ENCODE data around the gene LCA5L. TPM values are rescaled to one million over a fixed set of nuclear protein-coding genes. Genes with fewer than 3 reads are reported as not detected.
"Not testable (repeated sequence)": the region's sequence is repeated elsewhere in the genome, so short reads cannot be mapped to it uniquely, and the experiment has no call there.

LCA5L gene
- total RNA-seq, 4 donors from 2014 or later, result 0.72 to 1.2 (median 0.72) TPM; not detected in 1

DNA sequence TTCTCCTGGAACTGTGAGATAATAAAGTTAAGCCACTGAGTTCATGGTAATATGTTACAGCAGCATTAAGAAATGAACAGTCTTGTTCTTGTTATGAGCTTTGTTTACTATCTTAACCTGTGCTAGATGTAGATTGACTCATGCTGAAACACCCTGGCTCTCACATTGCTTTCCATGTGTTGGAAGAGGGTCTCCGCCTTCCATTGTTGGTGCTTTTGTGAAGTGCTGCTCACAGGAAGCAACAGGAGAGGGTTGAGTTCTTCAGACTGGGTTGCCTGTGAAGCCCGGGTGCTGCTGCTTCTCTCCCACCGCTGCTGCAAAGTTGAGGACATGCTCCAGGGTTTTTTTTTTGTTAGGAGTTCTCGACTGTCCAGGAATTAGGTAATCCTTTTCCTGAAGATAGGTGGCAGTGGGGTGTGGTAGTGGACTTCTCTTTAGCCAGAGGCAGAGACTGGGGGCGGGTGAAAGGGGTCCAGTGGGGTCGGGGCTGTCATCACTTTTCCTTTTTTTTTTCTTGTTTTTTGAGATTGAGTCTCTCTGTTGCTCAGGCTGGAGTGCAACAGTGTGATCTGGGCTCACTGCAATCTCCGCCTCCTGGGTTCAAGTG is 68.0 kb downstream of the LCA5L start:
- no peak for DNase-seq (ENCODE audit: low spot score in 2 of 2)
- no peaks in the 10 kb centered on the region for H3K36me3 ChIP-seq
- no peak overlapping the region for H3K27ac ChIP-seq
- H3K4me1 ChIP-seq, result peaks cover 21% of the 10 kb centered on the region
- H3K27me3 ChIP-seq, result no peaks in the 10 kb centered on the region
- H3K4me3 ChIP-seq, result no peak overlapping the region
- TF ChIP-seq, protein P1, sequence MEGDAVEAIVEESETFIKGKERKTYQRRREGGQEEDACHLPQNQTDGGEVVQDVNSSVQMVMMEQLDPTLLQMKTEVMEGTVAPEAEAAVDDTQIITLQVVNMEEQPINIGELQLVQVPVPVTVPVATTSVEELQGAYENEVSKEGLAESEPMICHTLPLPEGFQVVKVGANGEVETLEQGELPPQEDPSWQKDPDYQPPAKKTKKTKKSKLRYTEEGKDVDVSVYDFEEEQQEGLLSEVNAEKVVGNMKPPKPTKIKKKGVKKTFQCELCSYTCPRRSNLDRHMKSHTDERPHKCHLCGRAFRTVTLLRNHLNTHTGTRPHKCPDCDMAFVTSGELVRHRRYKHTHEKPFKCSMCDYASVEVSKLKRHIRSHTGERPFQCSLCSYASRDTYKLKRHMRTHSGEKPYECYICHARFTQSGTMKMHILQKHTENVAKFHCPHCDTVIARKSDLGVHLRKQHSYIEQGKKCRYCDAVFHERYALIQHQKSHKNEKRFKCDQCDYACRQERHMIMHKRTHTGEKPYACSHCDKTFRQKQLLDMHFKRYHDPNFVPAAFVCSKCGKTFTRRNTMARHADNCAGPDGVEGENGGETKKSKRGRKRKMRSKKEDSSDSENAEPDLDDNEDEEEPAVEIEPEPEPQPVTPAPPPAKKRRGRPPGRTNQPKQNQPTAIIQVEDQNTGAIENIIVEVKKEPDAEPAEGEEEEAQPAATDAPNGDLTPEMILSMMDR (IDR thresholded peaks at IDR 0.05), result no peak
- TF ChIP-seq POLR2AphosphoS5 (IDR thresholded peaks at IDR 0.05) (no peak), EP300 (IDR thresholded peaks at IDR 0.05) (no peak), POLR2A (IDR thresholded peaks at IDR 0.05) (no peak)
- WGBS, result 71% methylated on average over 7 of the region's 7 CpGs
- no peaks in the 10 kb centered on the region for H3K9me3 ChIP-seq

DNA sequence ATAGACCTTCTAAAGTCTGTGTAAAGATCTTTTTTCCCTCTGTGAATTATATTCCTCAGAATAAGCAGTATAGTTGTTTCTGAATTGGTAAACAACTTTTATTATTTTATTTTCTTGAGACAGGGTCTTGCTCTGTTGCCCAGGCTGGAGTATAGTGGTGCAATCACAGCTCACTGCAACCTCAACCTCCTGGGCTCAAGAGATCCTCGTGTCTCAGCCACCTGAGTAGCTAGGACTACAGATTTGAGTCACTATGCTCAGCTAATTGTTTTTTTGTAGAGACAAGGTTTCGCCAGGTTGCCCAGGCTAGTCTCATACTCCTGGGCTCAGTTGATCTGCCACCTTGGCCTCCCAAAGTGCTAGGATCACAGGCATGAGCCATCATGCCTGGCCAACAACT is 70.1 kb downstream of the LCA5L start:
- no peak for DNase-seq (ENCODE audit: low spot score in 2 of 2)
- H3K4me1 ChIP-seq, result peaks cover 11% of the 10 kb centered on the region
- no peaks in the 10 kb centered on the region for H3K36me3 ChIP-seq
- 89% methylated on average over 2 of the region's 2 CpGs for WGBS
- no peaks in the 10 kb centered on the region for H3K9me3 ChIP-seq
- no peak overlapping the region for H3K27ac ChIP-seq
- H3K27me3 ChIP-seq, result no peaks in the 10 kb centered on the region
- TF ChIP-seq POLR2A (IDR thresholded peaks at IDR 0.05), result no peak
- no peak for TF ChIP-seq POLR2AphosphoS5 (IDR thresholded peaks at IDR 0.05)
- no peak for TF ChIP-seq EP300 (IDR thresholded peaks at IDR 0.05)
- TF ChIP-seq, protein P1 (IDR thresholded peaks at IDR 0.05), result no peak
- no peak overlapping the region for H3K4me3 ChIP-seq

DNA sequence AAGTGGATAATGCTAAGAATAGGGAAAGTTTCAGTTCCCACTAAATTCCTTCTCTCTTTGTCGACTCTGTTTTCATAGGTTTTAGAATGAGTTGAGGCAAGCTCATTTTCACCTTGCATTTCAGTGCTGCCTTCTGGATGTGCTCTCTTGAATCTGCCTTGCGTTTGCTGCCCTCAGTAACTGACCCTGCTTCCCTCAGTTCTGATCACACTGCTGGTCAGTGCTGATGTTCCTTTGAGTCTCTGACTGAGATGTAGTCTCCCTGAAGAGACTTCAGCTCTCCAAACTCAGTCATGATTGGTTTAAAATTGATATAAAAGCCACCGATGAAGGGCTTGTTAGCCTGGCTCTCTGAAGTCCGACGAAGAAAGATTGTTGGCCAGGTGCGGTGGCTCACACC is 71.5 kb downstream of the LCA5L start:
- H3K36me3 ChIP-seq, result no peaks in the 10 kb centered on the region
- no peak for DNase-seq (ENCODE audit: low spot score in 2 of 2)
- peaks cover 4% of the 10 kb centered on the region for H3K4me1 ChIP-seq
- no peak overlapping the region for H3K27ac ChIP-seq
- 73% methylated on average over 6 of the region's 6 CpGs for WGBS
- H3K27me3 ChIP-seq, result no peaks in the 10 kb centered on the region
- H3K9me3 ChIP-seq, result no peaks in the 10 kb centered on the region
- H3K4me3 ChIP-seq, result no peak overlapping the region
- no peak for TF ChIP-seq EP300 (IDR thresholded peaks at IDR 0.05)
- TF ChIP-seq POLR2AphosphoS5 (IDR thresholded peaks at IDR 0.05), result no peak
- no peak for TF ChIP-seq POLR2A (IDR thresholded peaks at IDR 0.05)
- TF ChIP-seq, protein P1 (IDR thresholded peaks at IDR 0.05), result no peak

DNA sequence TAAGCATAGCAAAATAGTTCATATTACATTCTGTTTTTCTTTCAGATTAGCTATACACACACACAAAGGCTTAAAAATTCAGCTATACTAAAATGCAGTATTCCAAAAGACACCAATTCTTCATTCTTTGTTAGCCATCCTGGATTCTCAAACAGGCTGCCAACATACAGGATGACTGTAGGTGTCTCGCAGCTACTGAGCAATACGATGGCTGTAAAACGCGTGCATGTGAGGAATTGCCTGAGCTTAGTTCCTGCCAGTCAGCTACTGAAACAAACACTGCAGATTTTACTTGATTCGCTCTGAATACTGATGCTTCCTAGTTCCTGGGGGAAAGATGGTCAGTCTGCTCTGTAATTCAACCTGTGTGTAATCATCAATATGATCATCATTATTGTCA is 71.9 kb downstream of the LCA5L start:
- Histone ChIP-seq H3K4me1 (peaks cover 4% of the 10 kb centered on the region), H3K4me3 (no peak overlapping the region), H3K36me3 (no peaks in the 10 kb centered on the region), H3K27me3 (no peaks in the 10 kb centered on the region), H3K27ac (no peak overlapping the region), H3K9me3 (no peaks in the 10 kb centered on the region)
- TF ChIP-seq POLR2AphosphoS5 (IDR thresholded peaks at IDR 0.05), result no peak
- TF ChIP-seq, protein P1 (IDR thresholded peaks at IDR 0.05), result no peak
- TF ChIP-seq POLR2A (IDR thresholded peaks at IDR 0.05), result no peak
- no peak for TF ChIP-seq EP300 (IDR thresholded peaks at IDR 0.05)
- WGBS, result 10% methylated on average over 5 of the region's 5 CpGs
- DNase-seq (ENCODE audit: low spot score in 2 of 2), result no peak

DNA sequence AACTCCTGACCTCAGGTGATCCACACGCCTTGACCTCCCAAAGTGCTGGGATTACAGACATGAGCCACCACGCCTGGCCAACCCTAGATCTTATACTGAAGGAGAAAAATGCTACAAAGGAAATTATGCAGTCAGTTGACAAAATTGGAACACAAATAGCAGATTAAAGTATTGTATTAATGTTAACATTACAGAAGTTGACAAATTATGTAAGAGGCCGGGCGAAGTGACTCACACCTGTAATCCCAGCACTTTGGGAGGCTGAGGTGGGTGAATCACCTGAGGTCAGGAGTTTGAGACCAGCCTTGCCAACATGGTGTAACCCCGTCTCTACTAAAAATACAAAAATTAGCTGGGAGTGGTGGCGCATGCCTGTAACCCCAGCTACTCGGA is 75.7 kb downstream of the LCA5L start:
- not testable (repeated sequence) for H3K27me3 ChIP-seq; H3K27ac ChIP-seq; H3K36me3 ChIP-seq; H3K4me3 ChIP-seq; H3K9me3 ChIP-seq; H3K4me1 ChIP-seq; DNase-seq (ENCODE audit: low spot score in 2 of 2)
- WGBS, result 82% methylated on average over 7 of the region's 7 CpGs

DNA sequence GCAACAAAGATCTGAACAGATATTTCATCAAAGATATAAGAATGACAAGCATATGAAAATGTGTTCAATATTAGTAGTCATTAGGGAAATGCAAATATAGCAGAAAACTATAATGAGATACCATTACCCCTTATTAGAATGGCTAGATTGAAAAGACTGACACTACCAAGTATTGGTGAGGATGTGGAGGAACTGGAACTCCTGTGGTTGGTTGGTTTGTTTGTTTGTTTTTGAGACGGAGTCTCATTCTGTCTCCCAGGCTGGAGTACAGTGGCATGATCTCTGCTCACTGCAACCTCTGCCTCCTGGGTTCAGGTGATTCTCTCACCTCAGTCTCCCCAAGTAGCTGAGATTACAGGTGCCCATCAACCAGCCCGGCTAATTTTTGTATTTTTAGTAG is 77.8 kb downstream of the LCA5L start:
- Histone ChIP-seq H3K4me3 (no peak overlapping the region), H3K9me3 (no peaks in the 10 kb centered on the region), H3K4me1 (no peaks in the 10 kb centered on the region), H3K27me3 (no peaks in the 10 kb centered on the region), H3K36me3 (no peaks in the 10 kb centered on the region), H3K27ac (no peak overlapping the region)
- 96% methylated on average over 2 of the region's 2 CpGs for WGBS
- DNase-seq (ENCODE audit: low spot score in 2 of 2), result no peak
- TF ChIP-seq POLR2AphosphoS5 (IDR thresholded peaks at IDR 0.05) (no peak), POLR2A (IDR thresholded peaks at IDR 0.05) (no peak), EP300 (IDR thresholded peaks at IDR 0.05) (no peak)
- TF ChIP-seq, protein P1 (IDR thresholded peaks at IDR 0.05), result no peak
